Measurements from ENCODE around the gene ANKRD39. TPM values are rescaled to one million over a fixed set of nuclear protein-coding genes. Genes with fewer than 3 reads are reported as not detected.

The ANKRD39 gene
- total RNA-seq, 1 experiment from 2014 or later = 24.4 TPM

- DNase-seq (ENCODE audit: low read depth, low spot score) = no peak
- Histone ChIP-seq H3K4me1 (ENCODE audit: control insufficient read depth, insufficient read depth, low read length) (peaks cover 13% of the 10 kb centered on the region), H3K36me3 (ENCODE audit: control insufficient read depth, insufficient read depth, low read length) (no peaks in the 10 kb centered on the region), H3K9me3 (ENCODE audit: control insufficient read depth, insufficient read depth, low read depth, low read length) (no peaks in the 10 kb centered on the region), H3K27ac (ENCODE audit: low read length) (no peak overlapping the region), H3K27me3 (ENCODE audit: control insufficient read depth, insufficient read depth, low read length) (no peaks in the 10 kb centered on the region), H3K4me3 (ENCODE audit: low read depth in 2 of 2, low read length in 2 of 2) (no peak overlapping the region)
- intact Hi-C loops (cut with micrococcal nuclease; ENCODE audit: unreplicated experiment) (no loop called here), in situ Hi-C loops (cut with HindIII; ENCODE audit: low pct_unique_long_range_greater_than_20kb, low sequenced_read_pairs) (no loop called here)
- ChIA-PET CTCF (no interaction called here), POLR2A (no interaction called here)
- no TSS peak for BruUV-seq (replicated peaks)
- no peak for ATAC-seq
- TF ChIP-seq REST (IDR thresholded peaks at IDR 0.05; ENCODE audit: insufficient read depth in 1 of 2, low read depth in 2 of 2, low read length in 1 of 2) = no peak
- TF ChIP-seq TCF7L2 (IDR thresholded peaks at IDR 0.05; ENCODE audit: low read depth, low read length) = no peak
- no peak for TF ChIP-seq POLR2AphosphoS5 (IDR thresholded peaks at IDR 0.05; ENCODE audit: low read depth, low read length)
- no peak for TF ChIP-seq CTCF (IDR thresholded peaks at IDR 0.05)
- TF ChIP-seq SIN3A (IDR thresholded peaks at IDR 0.05; ENCODE audit: borderline replicate concordance, insufficient read depth, low read depth, low read length) = no peak
Observed at GRCh38 chr2:96893289-96894150, 35.7 kb upstream of the ANKRD39 start.

GRCh38 chr2:96891591-96892333, 33.9 kb upstream of the ANKRD39 start:
- ATAC-seq (no peak), DNase-seq (ENCODE audit: low read depth, low spot score) (no peak)
- Histone ChIP-seq H3K9me3 (ENCODE audit: control insufficient read depth, insufficient read depth, low read depth, low read length) (no peaks in the 10 kb centered on the region), H3K4me1 (ENCODE audit: control insufficient read depth, insufficient read depth, low read length) (peaks cover 13% of the 10 kb centered on the region), H3K27ac (ENCODE audit: low read length) (no peak overlapping the region), H3K27me3 (ENCODE audit: control insufficient read depth, insufficient read depth, low read length) (no peaks in the 10 kb centered on the region), H3K36me3 (ENCODE audit: control insufficient read depth, insufficient read depth, low read length) (no peaks in the 10 kb centered on the region), H3K4me3 (ENCODE audit: low read depth in 2 of 2, low read length in 2 of 2) (no peak overlapping the region)
- CTCF ChIA-PET = no interaction called here
- POLR2A ChIA-PET = no interaction called here
- in situ Hi-C loops (cut with HindIII; ENCODE audit: low pct_unique_long_range_greater_than_20kb, low sequenced_read_pairs) (no loop called here), intact Hi-C loops (cut with micrococcal nuclease; ENCODE audit: unreplicated experiment) (no loop called here)
- no peak for TF ChIP-seq CTCF (IDR thresholded peaks at IDR 0.05)
- TF ChIP-seq REST (IDR thresholded peaks at IDR 0.05; ENCODE audit: insufficient read depth in 1 of 2, low read depth in 2 of 2, low read length in 1 of 2) = no peak
- TF ChIP-seq SIN3A (IDR thresholded peaks at IDR 0.05; ENCODE audit: borderline replicate concordance, insufficient read depth, low read depth, low read length) = no peak
- no peak for TF ChIP-seq TCF7L2 (IDR thresholded peaks at IDR 0.05; ENCODE audit: low read depth, low read length)
- TF ChIP-seq POLR2AphosphoS5 (IDR thresholded peaks at IDR 0.05; ENCODE audit: low read depth, low read length) = no peak
- no TSS peak for BruUV-seq (replicated peaks)
